GM18517 (cell line): ENCODE results near the gene CDKAL1.

Experiments
- ATAC-seq: cut with Tn5 transposase; IDR thresholded peaks from one replicate; pipeline ENCODE4 v1.9.1; 2021; ENCODE audit warnings: mild to moderate bottlenecking, moderate library complexity; ENCODE audit not compliant: unreplicated experiment

The CDKAL1 gene

DNA sequence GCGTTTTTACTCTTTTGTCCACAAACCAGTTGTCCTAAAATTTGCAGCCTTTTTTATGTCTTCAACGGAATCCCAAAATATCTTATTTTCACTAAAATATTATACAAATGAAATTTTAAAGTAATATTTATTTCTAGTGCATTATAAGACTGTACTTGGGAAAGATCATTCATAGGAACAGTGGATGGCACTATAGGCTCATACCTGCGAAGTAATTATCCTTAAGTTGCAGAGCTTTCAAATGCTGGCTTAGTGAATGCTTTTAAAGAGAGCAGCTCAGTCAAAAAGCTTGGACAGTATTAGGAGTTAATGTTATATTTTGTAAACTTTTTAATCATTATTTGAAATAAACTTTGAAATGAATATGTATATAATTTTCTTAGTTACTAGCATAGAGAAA is 254.9 kb downstream of the CDKAL1 start:
- no peak for ATAC-seq

DNA sequence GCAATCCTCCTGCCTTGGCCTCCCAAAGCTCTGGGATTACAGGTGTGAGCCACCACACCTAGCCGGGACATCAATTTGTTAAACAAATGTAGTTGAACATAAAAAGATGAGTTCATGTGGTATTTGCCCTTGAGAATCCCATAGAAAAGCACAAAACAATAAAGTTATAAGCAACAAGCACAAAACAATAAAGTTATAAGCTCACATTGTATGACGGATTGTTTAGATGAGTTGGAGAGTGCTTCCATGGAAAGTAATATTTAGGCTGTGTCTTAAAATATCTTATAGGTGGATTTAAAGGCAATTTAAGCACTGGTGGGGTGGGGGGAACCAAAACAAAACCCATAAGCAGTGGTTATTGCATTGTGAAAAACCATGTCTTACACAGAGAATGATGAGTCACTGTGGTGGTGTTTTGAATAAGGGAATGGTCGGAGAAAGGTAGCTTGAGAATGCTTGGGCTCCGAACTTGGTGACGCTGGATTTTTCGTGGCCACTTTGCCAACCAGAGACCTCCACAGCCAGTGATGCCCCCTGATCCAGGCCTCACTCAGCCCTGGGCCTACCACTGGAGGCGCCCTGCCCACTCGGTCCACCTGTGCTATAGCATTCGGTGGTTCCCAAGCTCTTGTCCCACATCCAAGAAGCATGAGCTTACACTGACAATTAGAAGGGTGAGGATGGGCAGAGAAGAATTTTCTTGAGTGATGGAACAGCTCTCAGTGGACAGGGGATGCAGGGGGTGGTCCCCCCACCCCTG is 256.0 kb downstream of the CDKAL1 start:
- no peak for ATAC-seq

DNA sequence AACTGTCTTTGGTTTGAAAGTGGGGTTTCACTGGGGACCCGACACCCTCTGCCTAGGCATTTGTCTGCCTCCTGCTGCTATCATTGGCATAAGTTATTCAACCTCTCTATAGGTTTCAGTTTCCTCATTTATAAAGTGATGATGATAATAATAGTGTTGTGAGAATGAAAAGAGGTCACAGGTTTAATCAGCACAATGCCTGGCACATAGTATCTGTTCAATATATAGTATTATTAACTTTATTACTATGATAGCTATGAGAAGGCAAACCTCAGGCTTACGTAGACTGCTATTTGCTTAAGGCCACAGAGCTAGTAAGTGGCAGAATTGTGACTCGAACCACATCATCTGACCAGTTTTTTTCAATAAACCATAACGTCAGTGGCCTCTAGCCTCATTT is 256.8 kb downstream of the CDKAL1 start:
- no peak for ATAC-seq

DNA sequence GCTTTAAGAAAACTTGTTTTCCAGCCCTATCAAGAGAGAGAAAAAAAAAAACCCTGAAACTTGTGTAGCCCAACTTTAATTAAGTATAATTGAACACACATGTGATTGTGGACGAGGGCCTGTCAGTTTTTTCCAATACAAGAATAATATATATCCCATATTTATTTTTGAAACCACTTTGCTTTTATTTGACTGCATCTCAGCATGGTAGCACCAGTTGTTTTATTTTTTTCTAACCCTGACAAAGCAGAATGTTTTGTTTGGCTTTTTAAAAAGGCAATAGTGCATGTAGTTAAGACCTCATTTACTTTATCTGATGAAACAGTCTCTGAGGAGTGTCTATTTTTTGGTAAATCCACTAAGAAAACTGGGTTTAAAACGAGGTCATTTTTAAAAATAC is 257.7 kb downstream of the CDKAL1 start:
- no peak for ATAC-seq

DNA sequence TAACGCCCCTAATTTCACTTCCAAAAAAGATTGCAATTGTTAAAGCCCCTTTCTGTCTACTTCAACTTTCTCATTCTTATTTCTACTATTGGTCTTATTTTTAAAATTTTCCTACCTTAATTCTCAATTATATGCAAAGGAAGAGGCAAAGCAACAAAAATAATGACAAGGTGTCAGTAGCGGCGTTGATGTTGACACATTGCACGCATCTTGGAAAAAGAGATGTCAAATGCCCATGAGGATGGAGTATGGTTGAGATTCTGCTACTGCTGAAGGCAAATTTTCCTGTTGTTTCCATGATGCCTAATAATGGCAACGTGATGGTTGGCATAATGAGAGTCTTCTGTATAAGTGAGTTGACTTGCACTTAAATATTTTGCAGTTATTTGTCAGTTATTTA is 258.9 kb downstream of the CDKAL1 start:
- ATAC-seq = no peak

DNA sequence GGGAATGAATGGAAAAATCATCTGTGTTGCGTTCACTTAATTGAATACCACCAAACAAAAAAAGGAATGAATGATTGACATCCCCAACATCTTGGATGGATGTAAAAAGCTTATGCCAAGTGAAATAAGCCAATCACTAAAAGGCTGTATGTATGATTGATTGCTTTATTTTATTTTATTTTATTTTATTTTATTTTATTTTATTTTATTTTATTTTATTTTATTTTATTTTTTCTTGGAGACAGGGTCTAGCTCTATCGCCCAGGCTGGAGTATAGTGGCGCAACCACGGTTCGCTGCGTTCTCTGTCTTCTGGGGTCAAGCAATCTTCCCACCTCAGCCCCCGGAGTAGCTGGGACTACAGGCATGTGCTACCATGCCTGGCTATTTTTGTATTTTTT is 263.3 kb downstream of the CDKAL1 start:
- ATAC-seq = no peak

DNA sequence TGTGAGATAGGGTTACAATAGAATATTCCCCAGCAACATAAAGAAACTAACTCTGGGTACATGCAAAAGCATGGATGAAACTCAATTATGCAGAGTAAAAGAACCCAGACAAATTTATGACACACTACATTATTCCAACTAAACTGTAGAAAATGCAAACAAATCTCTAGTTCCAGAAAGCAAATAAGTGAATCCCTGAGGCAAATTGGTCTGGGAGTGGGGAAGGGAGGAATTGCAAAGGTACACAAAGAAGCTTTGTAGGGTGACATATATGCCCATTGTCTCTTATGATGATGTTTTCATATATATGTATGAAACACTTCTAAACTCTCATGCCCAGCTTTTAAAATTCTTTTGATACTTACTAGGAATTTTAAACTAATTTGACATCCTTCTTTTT is 266.0 kb downstream of the CDKAL1 start:
- no peak for ATAC-seq

DNA sequence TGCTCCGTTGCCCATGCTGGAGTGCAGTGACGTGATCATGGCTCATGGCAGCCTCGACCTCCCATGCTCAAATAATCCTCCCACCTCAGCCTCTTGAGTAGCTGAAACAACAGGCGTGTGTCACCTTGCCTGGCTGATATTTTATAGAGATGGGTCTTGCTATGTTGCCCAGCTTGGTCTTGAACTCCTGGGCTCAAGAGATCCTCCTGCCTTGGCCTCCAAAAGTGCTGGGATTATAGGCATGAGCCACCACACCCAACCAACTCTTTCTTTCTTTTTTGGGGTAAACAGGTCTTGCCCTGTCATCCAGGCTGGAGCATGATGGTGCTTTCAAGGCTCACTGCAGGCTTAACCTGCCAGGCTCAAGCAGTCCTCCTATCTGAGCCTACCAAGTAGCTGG is 266.4 kb downstream of the CDKAL1 start:
- no peak for ATAC-seq

DNA sequence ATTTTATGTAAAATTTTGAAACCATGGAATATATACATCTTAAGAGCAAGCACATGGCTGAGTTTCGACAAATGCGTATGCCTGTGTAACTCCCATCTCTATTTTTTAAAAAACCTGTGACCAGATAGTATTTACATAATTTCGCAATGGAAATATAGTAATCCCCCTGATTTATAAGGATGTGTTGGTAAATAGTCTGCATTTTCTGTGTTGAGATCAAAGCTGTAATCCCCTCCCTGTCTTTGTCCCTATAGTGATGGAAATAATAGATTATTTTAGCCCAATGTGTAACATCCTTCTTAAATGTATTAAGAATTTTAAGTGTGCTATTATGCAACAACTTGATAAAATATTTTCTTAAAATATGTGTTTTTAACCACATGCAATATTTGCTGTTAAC is 267.3 kb downstream of the CDKAL1 start:
- ATAC-seq = no peak

DNA sequence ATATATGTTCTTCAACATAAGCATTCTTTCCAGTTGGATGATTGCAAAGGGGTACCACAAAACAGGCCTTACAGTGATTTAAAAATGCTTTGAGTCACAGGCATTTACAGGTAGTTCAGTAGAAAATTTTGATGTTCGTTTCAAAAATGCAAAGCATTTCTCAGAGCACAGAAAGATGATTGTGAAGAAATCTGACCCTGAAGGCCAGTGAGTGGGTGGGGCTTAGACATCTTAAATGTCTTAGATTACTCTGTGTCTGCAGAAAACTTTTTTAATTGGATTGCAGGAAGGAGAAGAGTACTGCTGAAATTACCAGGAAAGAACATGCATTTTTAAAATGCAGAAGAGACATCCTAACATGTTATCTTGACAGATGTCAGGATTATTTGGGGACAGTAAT is 268.3 kb downstream of the CDKAL1 start:
- no peak for ATAC-seq

DNA sequence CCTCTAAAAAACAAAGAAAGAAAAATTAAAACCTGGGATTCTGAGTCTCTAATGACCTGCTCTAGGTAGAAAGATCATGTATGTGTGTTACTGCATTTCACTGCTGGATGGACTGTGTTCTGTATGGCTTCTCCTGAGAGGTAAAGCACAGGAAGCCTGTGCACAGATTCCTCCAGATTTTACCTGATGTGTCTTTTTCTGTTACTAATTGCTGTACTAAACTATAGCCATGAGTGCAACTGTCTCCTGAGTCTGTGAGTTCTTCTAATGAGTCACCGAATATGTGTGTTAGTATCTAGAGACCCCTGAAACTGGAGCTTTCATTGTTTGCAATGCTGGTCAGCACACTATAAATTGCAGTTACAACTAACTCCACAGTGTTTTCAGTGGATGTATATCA is 270.8 kb downstream of the CDKAL1 start:
- no peak for ATAC-seq

DNA sequence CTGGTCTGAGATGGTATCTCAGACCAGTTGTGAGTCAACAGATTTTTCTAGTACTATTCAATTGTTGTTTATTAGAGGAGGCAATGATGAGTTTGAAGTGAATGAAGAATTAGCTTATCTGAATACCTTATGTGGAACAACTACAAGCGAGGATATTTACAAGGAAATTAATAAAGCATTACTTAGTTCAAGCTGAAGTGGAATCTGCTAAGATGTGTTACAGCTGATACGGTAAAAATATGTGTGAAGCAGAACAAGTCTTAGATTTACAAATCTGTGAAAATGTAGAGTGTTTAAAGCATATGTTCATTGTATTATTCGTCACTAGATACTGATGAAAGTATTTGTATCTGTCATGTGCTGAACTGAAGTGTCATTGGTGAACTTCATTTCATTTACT is 272.4 kb downstream of the CDKAL1 start:
- ATAC-seq = no peak

DNA sequence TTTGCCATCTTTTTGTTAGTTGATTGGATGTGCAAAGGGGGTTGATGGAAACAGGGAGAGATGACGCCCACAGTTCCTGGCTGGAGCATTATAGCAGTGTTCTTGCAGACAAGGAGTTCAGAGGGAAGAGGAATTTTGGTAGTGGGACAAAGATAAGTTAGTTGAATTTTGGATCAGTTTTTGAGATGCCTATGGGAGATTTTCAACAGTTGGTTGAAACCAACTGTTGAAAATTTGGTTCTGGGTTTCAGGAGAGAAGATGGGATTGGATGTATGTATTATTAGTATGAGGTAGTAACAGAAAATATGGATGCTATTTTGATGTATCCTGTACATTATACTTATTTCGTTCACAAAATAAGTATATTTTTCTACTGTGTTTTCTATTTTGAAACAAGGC is 274.2 kb downstream of the CDKAL1 start:
- no peak for ATAC-seq

DNA sequence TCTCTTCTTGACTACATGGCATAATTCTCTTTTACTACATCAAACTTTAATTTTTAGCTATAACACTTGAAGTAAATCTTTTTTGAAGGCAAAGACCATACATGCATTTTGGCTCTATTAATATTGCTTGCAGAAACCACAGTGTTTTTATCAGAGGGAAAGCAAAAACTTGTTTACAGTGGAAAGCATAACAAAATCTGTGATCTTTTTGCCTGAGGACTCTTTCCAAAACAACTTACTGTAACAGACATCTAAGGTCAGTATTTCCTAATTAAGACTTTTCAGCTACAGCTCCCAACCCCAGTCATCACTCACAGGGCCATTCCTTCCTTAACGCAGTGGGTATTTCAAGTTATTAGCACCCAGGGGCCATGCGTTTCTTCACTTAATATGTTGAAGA is 274.7 kb downstream of the CDKAL1 start:
- ATAC-seq = no peak

DNA sequence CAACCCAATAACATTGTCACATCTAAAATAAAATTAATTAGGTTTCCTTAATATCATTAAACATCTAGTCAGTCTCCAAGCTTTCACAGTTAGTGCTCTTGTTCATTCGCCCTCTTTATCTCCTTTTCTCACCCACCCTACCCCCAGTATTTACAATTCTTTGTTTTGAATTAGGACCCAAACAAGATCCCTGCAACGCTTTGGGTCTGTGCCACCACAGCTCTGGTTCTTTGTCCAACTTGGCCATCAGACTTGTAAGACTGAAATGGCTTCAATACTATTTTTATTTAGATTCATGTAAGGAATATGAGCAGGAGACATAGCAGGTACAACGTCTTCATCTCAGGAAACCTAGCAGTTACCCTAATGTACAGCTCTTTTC is 276.5 kb downstream of the CDKAL1 start:
- ATAC-seq = no peak

DNA sequence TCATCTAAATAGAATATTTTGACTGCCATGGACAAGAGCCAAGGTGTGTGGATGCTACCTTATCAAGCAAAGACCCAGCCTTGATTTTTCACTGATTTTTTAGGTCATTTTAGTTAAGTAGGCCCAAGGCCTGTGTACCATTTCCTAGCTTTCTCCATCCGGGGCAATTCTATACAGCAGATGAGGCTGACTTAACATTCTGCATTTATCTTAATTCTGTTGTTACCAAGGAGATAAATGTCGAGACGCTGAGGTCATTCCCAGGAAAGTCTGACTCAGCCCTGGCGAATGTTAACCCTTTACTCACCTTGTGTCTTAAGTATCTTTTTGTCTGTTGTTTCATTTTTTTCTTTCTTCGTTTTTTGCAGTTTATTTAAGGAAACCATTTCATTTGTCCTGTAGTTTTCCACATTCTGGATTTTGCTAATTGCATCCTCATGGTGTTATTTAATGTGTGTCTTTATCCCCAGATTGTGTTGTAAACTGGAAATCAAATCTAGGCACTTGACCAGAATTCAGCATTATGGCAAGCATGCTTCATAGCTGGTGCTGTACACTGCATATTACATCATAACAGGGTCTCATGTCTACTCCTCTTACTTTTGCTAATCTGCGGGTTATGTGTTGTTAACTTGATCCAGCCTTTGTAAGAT is 277.0 kb downstream of the CDKAL1 start:
- no peak for ATAC-seq

DNA sequence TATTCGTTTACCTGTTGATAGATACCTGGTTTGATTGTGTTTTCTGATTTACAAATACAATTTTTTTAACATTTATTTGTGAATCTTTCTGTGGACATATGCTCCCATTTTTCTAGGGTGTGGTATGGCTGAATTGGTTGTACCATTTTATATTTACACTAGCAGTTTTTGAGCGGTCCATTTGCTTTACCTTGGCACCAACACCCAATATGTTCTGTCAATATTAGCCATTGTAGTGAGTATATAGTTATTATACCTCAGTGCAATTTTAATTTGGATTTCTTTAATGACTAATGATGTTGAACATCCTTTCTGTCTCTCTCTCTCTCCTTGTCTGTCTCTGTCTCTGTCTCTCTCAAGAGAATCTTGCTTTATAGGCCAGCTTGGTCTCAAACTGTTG is 278.5 kb downstream of the CDKAL1 start:
- no peak for ATAC-seq

DNA sequence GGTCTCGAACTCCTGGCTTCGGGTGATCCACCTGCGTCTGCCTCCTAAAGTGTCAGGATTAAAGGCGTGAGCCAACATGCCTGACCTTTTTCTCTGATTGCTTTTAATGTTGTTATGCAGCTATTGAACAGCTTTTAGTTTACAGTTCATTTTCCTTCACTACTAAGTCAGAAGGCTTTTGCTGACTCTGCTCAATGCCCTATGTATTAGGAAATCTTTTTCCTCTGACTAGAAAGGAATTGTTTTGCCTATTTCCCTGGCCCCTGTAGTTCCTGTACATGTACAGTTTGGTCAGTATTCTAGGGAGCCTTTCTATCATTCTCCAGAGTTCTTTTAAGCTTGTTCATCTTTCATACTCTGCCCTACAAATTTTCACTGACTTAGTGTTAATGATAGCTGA is 280.2 kb downstream of the CDKAL1 start:
- ATAC-seq = no peak

DNA sequence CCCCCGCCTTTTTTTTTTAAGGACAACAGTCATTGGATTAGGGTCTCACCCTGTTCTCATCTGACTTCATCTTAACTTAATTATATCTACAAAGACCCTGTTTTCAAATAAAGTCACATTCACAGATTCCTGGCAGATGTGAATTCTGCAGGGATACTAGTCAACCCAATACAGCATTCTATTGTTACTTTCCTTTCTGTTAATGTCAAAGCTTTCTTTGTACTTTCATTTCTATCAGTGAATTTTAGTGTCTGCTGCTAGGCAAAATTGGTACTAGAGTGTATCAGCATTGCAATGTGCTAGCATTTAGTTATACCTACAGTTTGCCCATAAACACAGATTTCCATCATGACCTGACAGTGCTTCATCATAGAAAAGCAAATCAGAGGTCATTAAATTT is 281.9 kb downstream of the CDKAL1 start:
- ATAC-seq = no peak

DNA sequence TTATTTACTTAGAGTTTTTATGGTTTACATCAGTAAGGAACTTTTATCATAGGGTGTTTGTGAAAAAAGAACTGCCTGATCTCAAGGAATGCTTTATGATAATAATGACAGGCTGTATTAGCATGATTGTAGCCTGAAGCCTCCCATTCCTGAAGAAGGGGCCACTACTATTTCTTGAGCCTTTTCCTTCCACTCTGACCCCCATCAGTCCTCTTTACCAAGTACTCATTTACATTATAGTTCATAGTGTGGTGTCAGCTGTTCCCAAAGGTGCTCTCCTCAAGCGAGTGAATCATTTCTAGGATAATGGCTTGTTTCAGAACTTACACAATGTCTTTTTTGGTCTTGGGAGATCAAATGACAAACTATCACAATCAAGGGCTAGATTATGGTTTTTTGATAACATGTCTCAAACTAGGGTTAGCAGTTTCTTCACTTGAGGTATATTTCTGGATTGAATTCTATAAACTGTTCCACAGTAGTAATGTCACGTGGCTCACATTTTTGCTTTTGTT is 283.6 kb downstream of the CDKAL1 start:
- no peak for ATAC-seq

DNA sequence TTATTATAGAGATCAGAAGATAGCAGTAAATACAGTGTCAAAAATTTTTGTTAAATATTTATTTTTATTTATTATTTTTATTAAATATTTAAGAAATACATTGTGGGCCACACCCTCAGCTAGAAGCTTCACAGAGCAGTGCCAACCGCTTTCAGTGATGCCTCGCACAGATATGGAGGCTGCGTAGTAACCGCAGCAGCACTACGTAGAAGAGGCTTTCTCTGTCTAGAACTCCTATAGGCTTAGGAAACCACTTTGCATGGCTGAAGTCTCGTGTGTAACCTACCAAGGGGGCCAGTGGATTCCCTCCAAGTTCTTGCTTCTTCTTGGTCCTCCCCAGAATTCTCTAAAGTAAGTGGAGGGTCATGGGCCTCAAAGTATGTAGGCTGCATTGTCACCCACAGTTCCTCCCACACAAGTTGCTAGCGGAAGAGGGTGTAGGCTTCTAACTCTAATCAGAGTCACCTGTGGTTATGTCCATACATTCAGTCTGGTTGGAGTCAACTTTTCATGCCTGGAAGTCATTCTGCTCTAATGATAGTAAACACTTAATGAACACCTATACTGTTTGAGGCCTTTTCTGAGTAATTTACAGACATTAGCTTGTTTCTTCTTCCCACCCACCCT is 285.6 kb downstream of the CDKAL1 start:
- no peak for ATAC-seq

DNA sequence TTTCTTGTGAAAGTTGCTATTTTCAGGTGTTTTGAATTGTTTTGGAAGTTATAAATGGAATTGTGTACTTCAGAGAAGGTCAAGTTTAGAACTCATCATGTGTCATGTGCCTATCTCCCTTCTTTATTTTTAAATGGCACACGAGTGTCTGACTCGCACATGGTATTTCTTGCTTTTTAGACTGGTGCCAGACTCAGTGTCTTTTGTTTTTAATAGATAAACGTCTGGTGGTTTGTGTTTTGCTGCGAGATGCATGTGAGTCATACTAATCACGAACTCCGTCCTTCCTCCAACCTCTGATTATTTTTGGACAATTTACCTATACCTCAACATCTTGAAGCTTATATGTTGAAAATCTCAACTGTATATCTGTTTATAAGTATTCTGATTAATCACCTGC is 292.1 kb downstream of the CDKAL1 start:
- no peak for ATAC-seq
